H9 (cell line): Measurements from ENCODE around the gene CEP128. TPM values are rescaled to one million over a fixed set of nuclear protein-coding genes. Genes with fewer than 3 reads are reported as not detected.

Experiments
- DNase-seq: peaks from one replicate; pipeline ENCODE4 v3.0.0-alpha.2; 2017
- H2AFZ ChIP-seq: one replicate; pipeline ENCODE4 v1.6.1; 2013; ENCODE audit warnings: mild to moderate bottlenecking, low read length, control low read depth, moderate library complexity
- H2AK5ac ChIP-seq: 2 replicates; pipeline ENCODE4 v1.6.1; 2013; ENCODE audit warnings: low read length, control low read depth, mixed read lengths; ENCODE audit not compliant: insufficient read length
- H2BK120ac ChIP-seq: one replicate; pipeline ENCODE4 v1.6.1; 2013; ENCODE audit warnings: low read depth, mild to moderate bottlenecking, low read length, control low read depth, inconsistent platforms; ENCODE audit not compliant: poor library complexity, severe bottlenecking
- H2BK12ac ChIP-seq: 2 replicates; pipeline ENCODE4 v1.6.1; 2013; ENCODE audit warnings: low read length, control low read depth, mixed read lengths, low read depth; ENCODE audit not compliant: insufficient read length
- H2BK15ac ChIP-seq: 2 replicates; pipeline ENCODE4 v1.6.1; 2013; ENCODE audit warnings: low read depth, low read length, control low read depth
- H2BK20ac ChIP-seq: one replicate; pipeline ENCODE4 v1.6.1; 2013; ENCODE audit warnings: low read depth, mild to moderate bottlenecking, low read length, control low read depth, inconsistent platforms; ENCODE audit not compliant: poor library complexity, severe bottlenecking
- H2BK5ac ChIP-seq: 2 replicates; pipeline ENCODE4 v1.6.1; 2013; ENCODE audit warnings: low read length, control low read depth, mixed read lengths; ENCODE audit not compliant: insufficient read length
- H3K14ac ChIP-seq: 2 replicates; pipeline ENCODE4 v1.6.1; 2013; ENCODE audit warnings: low read length, control low read depth; ENCODE audit not compliant: insufficient read depth
- H3K18ac ChIP-seq: 2 replicates; pipeline ENCODE4 v1.6.1; 2013; ENCODE audit warnings: low read depth, mild to moderate bottlenecking, mixed read lengths, low read length, control low read depth; ENCODE audit not compliant: insufficient read length
- H3K23ac ChIP-seq: 2 replicates; pipeline ENCODE4 v1.6.1; 2013; ENCODE audit warnings: low read length, control low read depth, mixed read lengths, low read depth; ENCODE audit not compliant: insufficient read length
- H3K23me2 ChIP-seq: 2 replicates; pipeline ENCODE4 v1.6.1; 2013; ENCODE audit warnings: low read depth, mild to moderate bottlenecking, mixed read lengths, low read length, control low read depth; ENCODE audit not compliant: insufficient read length, poor library complexity, severe bottlenecking
- H3K27ac ChIP-seq: 2 replicates; pipeline ENCODE4 v1.5.1; 2013; ENCODE audit warnings: low read length, control low read depth, mixed read lengths, low read depth; ENCODE audit not compliant: insufficient read length
- H3K27me3 ChIP-seq: 2 replicates; pipeline ENCODE4 v1.6.1; 2013; ENCODE audit warnings: low read length, control low read depth, inconsistent platforms; ENCODE audit not compliant: insufficient read depth
- H3K4ac ChIP-seq: 2 replicates; pipeline ENCODE4 v1.6.1; 2013; ENCODE audit warnings: low read depth, mild to moderate bottlenecking, control low read depth, inconsistent platforms, low read length, moderate library complexity
- H3K4me1 ChIP-seq: 2 replicates; pipeline ENCODE4 v1.6.1; 2013; ENCODE audit warnings: low read length, control low read depth, inconsistent platforms; ENCODE audit not compliant: insufficient read depth
- H3K4me2 ChIP-seq: 2 replicates; pipeline ENCODE4 v1.6.1; 2013; ENCODE audit warnings: low read length, control low read depth, mixed read lengths; ENCODE audit not compliant: insufficient read length, insufficient read depth
- H3K56ac ChIP-seq: 2 replicates; pipeline ENCODE4 v1.6.1; 2013; ENCODE audit warnings: low read depth, mild to moderate bottlenecking, mixed read lengths, low read length, control low read depth; ENCODE audit not compliant: insufficient read length
- H3K79me1 ChIP-seq: 2 replicates; pipeline ENCODE4 v1.6.1; 2013; ENCODE audit warnings: low read depth, mild to moderate bottlenecking, moderate library complexity, low read length, control low read depth, inconsistent platforms; ENCODE audit not compliant: insufficient read depth, poor library complexity, severe bottlenecking
- H3K79me2 ChIP-seq: 2 replicates; pipeline ENCODE4 v1.6.1; 2013; ENCODE audit warnings: low read length, control low read depth, inconsistent platforms; ENCODE audit not compliant: insufficient read depth
- H3K9ac ChIP-seq: 2 replicates; pipeline ENCODE4 v1.6.1; 2013; ENCODE audit warnings: low read length, control low read depth, mixed read lengths; ENCODE audit not compliant: insufficient read length; ENCODE audit errors: extremely low read depth
- H3K9me3 ChIP-seq: one replicate; pipeline ENCODE4 v1.6.1; 2013; ENCODE audit warnings: low read depth, low read length, inconsistent platforms; ENCODE audit not compliant: control insufficient read depth
- H3T11ph ChIP-seq: one replicate; pipeline ENCODE4 v1.6.1; 2013; ENCODE audit warnings: mild to moderate bottlenecking, low read length, control low read depth, inconsistent platforms
- H4K20me1 ChIP-seq: one replicate; pipeline ENCODE4 v1.6.1; 2013; ENCODE audit not compliant: control insufficient read depth, insufficient read length, insufficient read depth
- H4K5ac ChIP-seq: 2 replicates; pipeline ENCODE4 v1.6.1; 2013; ENCODE audit warnings: low read depth, mild to moderate bottlenecking, mixed read lengths, low read length, control low read depth; ENCODE audit not compliant: insufficient read length
- H4K8ac ChIP-seq: replicated peaks from 2 replicates; pipeline ENCODE4 v1.6.1; 2013; ENCODE audit warnings: low read length, control low read depth, mixed read lengths, low read depth; ENCODE audit not compliant: insufficient read length
- H4K91ac ChIP-seq: 2 replicates; pipeline ENCODE4 v1.6.1; 2013; ENCODE audit warnings: low read depth, mild to moderate bottlenecking, moderate library complexity, mixed read lengths, low read length, control low read depth; ENCODE audit not compliant: insufficient read length
- H3K27ac Mint-ChIP-seq, 3 experiments: 2 replicates in 2 of 3; 3 replicates in 1 of 3; pipeline ENCODE4 v1.8.0; 2020 to 2021; ENCODE audit warnings: mixed read lengths in 3 of 3, mild to moderate bottlenecking in 1 of 3, moderate library complexity in 1 of 3
- H3K27me3 Mint-ChIP-seq: 2 replicates; pipeline ENCODE4 v1.8.0; 2021; ENCODE audit warnings: low read depth, mild to moderate bottlenecking, moderate library complexity, mixed read lengths
- H3K36me3 Mint-ChIP-seq, 3 experiments: 2 replicates in 2 of 3; 3 replicates in 1 of 3; pipeline ENCODE4 v1.8.0; 2020 to 2021; ENCODE audit warnings: low read depth in 3 of 3, mixed read lengths in 3 of 3; ENCODE audit not compliant: insufficient read depth in 1 of 3
- H3K4me1 Mint-ChIP-seq, 2 experiments: 2 replicates each; pipeline ENCODE4 v1.8.0; 2020; ENCODE audit warnings: mixed read lengths in 2 of 2
- H3K4me3 Mint-ChIP-seq, 2 experiments: 2 replicates in 1 of 2; 3 replicates in 1 of 2; pipeline ENCODE4 v1.8.0; 2020 to 2021; ENCODE audit warnings: mild to moderate bottlenecking in 2 of 2, mixed read lengths in 2 of 2, moderate library complexity in 1 of 2
- H3K9me3 Mint-ChIP-seq, 2 experiments: 2 replicates in 1 of 2; 3 replicates in 1 of 2; pipeline ENCODE4 v1.8.0; 2020; ENCODE audit warnings: mild to moderate bottlenecking in 2 of 2, mixed read lengths in 2 of 2, moderate library complexity in 1 of 2
- WGBS: extraction: QIAGEN DNeasy Blood & Tissue Kit; methylation state at CpG from one replicate; pipeline ENCODE4 v1.1.7; 2013; ENCODE audit warnings: missing lambda C conversion rate, low lambda C conversion rate, mixed read lengths; ENCODE audit not compliant: insufficient read length; ENCODE audit errors: extremely low coverage; 5-methylcytosine and 5-hydroxymethylcytosine counted together
- total RNA-seq: library from RNA; stranded (reverse); gene quantifications from 2 replicates; pipeline ENCODE4 v1.2.1, GENCODE V29; 2021
- TF ChIP-seq, protein P1 (sequence below): fragments of 200-600 bp; sonication (generic); conservative IDR thresholded peaks from 3 replicates; pipeline ENCODE4 v1.8.0; 2021; ENCODE audit warnings: antibody characterized with exemption, mild to moderate bottlenecking

CEP128 gene
- total RNA-seq, 1 experiment from 2014 or later: 16.3 TPM

DNA sequence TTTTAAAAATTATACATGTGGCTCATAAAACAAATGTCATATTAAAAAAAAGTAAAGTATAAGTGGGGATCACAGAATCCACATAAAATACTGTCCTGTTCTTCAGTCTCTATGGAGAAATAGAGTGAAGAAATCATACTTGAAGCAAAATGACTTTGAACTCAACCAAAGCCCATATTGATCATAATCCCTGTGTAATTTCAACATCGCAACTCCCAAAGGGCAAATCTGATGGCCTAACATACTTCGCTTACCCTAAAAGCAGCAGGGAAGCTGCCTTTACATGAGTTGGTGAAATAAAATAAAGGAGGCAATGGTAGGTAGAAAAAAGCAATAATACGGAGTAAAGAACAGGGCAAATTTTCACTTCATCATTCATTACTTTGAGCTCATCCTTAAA is 101.8 kb downstream of the CEP128 start:
- H2AFZ ChIP-seq: no peak overlapping the region
- H3K27me3 Mint-ChIP-seq: no peaks in the 10 kb centered on the region
- H3K23me2 ChIP-seq: no peaks in the 10 kb centered on the region
- H3K79me2 ChIP-seq: no peaks in the 10 kb centered on the region
- no peaks in the 10 kb centered on the region for H3K27me3 ChIP-seq
- H3K56ac ChIP-seq: no peak overlapping the region
- H3K27ac Mint-ChIP-seq: no peak overlapping the region
- H4K91ac ChIP-seq: no peak overlapping the region
- H3K4ac ChIP-seq: no peak overlapping the region
- no peak overlapping the region for H3T11ph ChIP-seq
- H3K27ac ChIP-seq: no peak overlapping the region
- H3K23ac ChIP-seq: no peak overlapping the region
- H3K4me1 Mint-ChIP-seq: peaks cover 0 to under 1% of the 10 kb centered on the region in 2 experiments; a peak in 1 of 4 replicates
- H3K9ac ChIP-seq: no peak overlapping the region
- no peak overlapping the region for H3K14ac ChIP-seq
- no peak for DNase-seq
- H3K4me3 Mint-ChIP-seq: no peak overlapping the region
- no peaks in the 10 kb centered on the region for H3K9me3 ChIP-seq
- no peak overlapping the region for H2AK5ac ChIP-seq
- no peak overlapping the region for H2BK12ac ChIP-seq
- H3K4me2 ChIP-seq: no peak overlapping the region
- TF ChIP-seq, protein P1, sequence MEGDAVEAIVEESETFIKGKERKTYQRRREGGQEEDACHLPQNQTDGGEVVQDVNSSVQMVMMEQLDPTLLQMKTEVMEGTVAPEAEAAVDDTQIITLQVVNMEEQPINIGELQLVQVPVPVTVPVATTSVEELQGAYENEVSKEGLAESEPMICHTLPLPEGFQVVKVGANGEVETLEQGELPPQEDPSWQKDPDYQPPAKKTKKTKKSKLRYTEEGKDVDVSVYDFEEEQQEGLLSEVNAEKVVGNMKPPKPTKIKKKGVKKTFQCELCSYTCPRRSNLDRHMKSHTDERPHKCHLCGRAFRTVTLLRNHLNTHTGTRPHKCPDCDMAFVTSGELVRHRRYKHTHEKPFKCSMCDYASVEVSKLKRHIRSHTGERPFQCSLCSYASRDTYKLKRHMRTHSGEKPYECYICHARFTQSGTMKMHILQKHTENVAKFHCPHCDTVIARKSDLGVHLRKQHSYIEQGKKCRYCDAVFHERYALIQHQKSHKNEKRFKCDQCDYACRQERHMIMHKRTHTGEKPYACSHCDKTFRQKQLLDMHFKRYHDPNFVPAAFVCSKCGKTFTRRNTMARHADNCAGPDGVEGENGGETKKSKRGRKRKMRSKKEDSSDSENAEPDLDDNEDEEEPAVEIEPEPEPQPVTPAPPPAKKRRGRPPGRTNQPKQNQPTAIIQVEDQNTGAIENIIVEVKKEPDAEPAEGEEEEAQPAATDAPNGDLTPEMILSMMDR: no peak
- no peaks in the 10 kb centered on the region for H4K20me1 ChIP-seq
- no peak overlapping the region for H4K8ac ChIP-seq
- H2BK120ac ChIP-seq: no peak overlapping the region
- no peaks in the 10 kb centered on the region for H3K36me3 Mint-ChIP-seq
- H2BK5ac ChIP-seq: no peak overlapping the region
- H2BK20ac ChIP-seq: no peak overlapping the region
- H3K9me3 Mint-ChIP-seq: no peaks in the 10 kb centered on the region
- no peaks in the 10 kb centered on the region for H3K79me1 ChIP-seq
- no CpG with 5 or more reads among the region's 3 CpGs for WGBS
- no peak overlapping the region for H2BK15ac ChIP-seq
- H4K5ac ChIP-seq: no peak overlapping the region
- no peaks in the 10 kb centered on the region for H3K4me1 ChIP-seq
- no peak overlapping the region for H3K18ac ChIP-seq
